HCT116 (cell line): ENCODE measurements around the gene NIF3L1.

Experiments
- EZH2phosphoT487 ChIP-seq: fragments of 200-600 bp; IDR thresholded peaks from 2 replicates; pipeline ENCODE4 v1.6.1; 2018; ENCODE audit warnings: antibody characterized with exemption, borderline replicate concordance
- POLR2A ChIP-seq: IDR thresholded peaks from 2 replicates; pipeline ENCODE4 v1.7.0; 2011; ENCODE audit warnings: borderline replicate concordance; ENCODE audit not compliant: insufficient read depth, insufficient read length; ENCODE audit errors: extremely low read depth
- POLR2AphosphoS5 ChIP-seq: IDR thresholded peaks from 2 replicates; pipeline ENCODE4 v1.6.1; 2011; ENCODE audit warnings: mild to moderate bottlenecking, low read depth, low read length, moderate library complexity
- RAD21 ChIP-seq: IDR thresholded peaks from 2 replicates; pipeline ENCODE4 v1.6.1; 2012; ENCODE audit warnings: low read depth, mild to moderate bottlenecking
- TF ChIP-seq, protein P1 (sequence below), 3 experiments: fragments of 200-600 bp in 1 of 3; sonication (generic) in 1 of 3; IDR thresholded peaks in 2 of 3; conservative IDR thresholded peaks in 1 of 3; 2 replicates each; pipeline ENCODE4 v1.5.1; 2012 to 2017; ENCODE audit warnings: low read depth in 2 of 3, low read length in 2 of 3, antibody characterized with exemption in 1 of 3, borderline replicate concordance in 1 of 3, control low read depth in 1 of 3, mild to moderate bottlenecking in 1 of 3, mixed read lengths in 1 of 3, mixed run types in 1 of 3, moderate library complexity in 1 of 3; ENCODE audit not compliant: insufficient read depth in 1 of 3
- TF ChIP-seq, protein P2 (sequence below): IDR thresholded peaks from 2 replicates; pipeline ENCODE4 v1.6.1; 2012; ENCODE audit warnings: low read depth
- TF ChIP-seq, protein P3 (sequence below): IDR thresholded peaks from 2 replicates; pipeline ENCODE4 v1.6.1; 2012

DNA sequence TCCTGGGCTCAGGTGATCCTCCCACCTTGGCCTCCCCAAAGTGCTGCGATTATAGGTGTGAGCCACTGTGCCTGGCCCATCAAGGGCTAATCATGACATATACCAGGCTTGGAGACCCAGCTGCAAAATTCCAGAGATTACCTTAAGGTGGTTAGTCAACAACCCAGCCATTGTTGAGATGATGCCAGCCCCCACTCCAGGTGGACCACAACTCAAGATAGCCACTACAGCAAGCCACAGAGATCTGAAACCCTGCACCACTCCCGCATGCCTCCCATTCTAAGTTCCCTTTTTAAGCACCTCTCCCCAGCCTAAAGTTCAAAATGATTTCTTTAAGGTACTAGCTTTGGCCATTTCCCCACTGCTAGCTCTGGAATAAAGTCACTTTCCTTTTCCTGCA lies 20.2 kb upstream of the NIF3L1 start:
- TF ChIP-seq, protein P1, sequence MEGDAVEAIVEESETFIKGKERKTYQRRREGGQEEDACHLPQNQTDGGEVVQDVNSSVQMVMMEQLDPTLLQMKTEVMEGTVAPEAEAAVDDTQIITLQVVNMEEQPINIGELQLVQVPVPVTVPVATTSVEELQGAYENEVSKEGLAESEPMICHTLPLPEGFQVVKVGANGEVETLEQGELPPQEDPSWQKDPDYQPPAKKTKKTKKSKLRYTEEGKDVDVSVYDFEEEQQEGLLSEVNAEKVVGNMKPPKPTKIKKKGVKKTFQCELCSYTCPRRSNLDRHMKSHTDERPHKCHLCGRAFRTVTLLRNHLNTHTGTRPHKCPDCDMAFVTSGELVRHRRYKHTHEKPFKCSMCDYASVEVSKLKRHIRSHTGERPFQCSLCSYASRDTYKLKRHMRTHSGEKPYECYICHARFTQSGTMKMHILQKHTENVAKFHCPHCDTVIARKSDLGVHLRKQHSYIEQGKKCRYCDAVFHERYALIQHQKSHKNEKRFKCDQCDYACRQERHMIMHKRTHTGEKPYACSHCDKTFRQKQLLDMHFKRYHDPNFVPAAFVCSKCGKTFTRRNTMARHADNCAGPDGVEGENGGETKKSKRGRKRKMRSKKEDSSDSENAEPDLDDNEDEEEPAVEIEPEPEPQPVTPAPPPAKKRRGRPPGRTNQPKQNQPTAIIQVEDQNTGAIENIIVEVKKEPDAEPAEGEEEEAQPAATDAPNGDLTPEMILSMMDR (IDR thresholded peaks at IDR 0.05 in 2 of 3, conservative IDR thresholded peaks at IDR 0.05 in 1 of 3; ENCODE audit: borderline replicate concordance in 1 of 3, insufficient read depth in 1 of 3, low read depth in 2 of 3, low read length in 2 of 3) = no peak
- TF ChIP-seq EZH2phosphoT487 (no peak), POLR2AphosphoS5 (no peak), POLR2A (no peak), RAD21 (no peak)
- TF ChIP-seq, protein P2, sequence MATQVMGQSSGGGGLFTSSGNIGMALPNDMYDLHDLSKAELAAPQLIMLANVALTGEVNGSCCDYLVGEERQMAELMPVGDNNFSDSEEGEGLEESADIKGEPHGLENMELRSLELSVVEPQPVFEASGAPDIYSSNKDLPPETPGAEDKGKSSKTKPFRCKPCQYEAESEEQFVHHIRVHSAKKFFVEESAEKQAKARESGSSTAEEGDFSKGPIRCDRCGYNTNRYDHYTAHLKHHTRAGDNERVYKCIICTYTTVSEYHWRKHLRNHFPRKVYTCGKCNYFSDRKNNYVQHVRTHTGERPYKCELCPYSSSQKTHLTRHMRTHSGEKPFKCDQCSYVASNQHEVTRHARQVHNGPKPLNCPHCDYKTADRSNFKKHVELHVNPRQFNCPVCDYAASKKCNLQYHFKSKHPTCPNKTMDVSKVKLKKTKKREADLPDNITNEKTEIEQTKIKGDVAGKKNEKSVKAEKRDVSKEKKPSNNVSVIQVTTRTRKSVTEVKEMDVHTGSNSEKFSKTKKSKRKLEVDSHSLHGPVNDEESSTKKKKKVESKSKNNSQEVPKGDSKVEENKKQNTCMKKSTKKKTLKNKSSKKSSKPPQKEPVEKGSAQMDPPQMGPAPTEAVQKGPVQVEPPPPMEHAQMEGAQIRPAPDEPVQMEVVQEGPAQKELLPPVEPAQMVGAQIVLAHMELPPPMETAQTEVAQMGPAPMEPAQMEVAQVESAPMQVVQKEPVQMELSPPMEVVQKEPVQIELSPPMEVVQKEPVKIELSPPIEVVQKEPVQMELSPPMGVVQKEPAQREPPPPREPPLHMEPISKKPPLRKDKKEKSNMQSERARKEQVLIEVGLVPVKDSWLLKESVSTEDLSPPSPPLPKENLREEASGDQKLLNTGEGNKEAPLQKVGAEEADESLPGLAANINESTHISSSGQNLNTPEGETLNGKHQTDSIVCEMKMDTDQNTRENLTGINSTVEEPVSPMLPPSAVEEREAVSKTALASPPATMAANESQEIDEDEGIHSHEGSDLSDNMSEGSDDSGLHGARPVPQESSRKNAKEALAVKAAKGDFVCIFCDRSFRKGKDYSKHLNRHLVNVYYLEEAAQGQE = no peak
- TF ChIP-seq, protein P3, sequence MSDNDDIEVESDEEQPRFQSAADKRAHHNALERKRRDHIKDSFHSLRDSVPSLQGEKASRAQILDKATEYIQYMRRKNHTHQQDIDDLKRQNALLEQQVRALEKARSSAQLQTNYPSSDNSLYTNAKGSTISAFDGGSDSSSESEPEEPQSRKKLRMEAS = no peak
